GM19099 (cell line): ENCODE results near the gene PTPRK.

Source experiments
- POLR2A ChIP-seq: IDR thresholded peaks from 3 replicates; pipeline ENCODE4 v1.6.1; 2011; ENCODE audit warnings: low read depth; ENCODE audit not compliant: insufficient read length; ENCODE audit errors: extremely low read depth

Gene PTPRK

GRCh38 chr6:128483472-128484135 lies 36.8 kb downstream of the PTPRK start:
- TF ChIP-seq POLR2A, result no peak

DNA sequence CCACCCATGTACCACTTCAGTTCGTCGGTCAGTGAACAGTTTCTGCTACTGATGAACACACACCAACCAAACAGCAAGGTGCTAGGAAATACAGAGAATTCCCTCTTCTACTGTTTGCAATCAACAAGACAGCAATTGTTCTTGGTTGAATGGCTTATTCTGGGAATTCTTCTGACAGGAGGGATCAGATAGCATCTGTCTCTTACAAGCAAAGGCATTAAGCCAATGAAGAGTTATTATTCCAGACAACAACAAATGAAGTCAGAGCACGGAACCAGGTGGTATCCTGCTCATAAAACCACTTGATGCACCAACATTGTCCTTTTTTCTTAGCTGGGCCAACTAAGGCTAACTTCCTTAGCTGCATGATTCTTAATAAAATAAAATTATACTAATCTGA lies 37.8 kb downstream of the PTPRK start:
- TF ChIP-seq POLR2A, result no peak

- TF ChIP-seq POLR2A, result no peak
These were observed 40.4 kb downstream of the PTPRK start for GRCh38 chr6:128479991-128480390.

- no peak for TF ChIP-seq POLR2A
These were observed 41.2 kb downstream of the PTPRK start for GRCh38 chr6:128479048-128479666.

DNA sequence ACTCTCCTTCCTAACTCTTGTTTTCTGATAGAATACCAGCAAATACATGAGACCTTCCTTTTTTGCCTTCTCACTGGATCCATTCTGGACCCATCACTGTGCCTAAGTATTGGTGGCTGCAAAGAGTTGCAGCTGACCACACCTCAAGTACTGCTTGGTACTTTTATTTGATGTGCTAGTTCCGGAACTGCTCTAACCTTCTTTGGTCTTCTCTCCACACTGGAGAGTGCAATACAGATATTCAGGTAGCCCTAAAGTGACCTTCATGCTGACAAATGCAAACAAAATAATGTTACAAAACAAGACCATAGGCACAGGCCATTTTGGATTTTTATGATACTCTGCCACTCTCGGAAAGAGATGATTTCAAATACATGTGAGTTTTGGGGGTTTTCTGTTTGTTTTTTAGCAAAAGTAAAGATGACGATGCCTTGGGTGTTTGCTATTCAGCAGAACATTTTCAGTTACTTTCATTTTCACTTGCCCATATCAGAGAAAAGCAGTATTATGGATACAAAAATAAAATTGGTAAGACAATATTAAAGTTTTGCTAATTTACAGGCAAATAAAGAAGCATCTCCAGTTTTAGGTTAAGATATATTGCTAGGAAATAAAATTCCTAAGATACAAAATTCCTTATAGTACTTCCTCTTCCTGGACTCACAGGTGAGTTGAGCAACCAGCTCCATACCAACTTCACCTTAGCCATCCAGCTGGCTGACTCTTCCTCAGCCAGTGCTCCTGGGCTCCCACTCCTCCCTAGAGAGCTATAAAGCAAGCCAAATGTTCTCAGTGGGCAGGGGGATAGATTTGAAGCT lies 42.0 kb downstream of the PTPRK start:
- no peak for TF ChIP-seq POLR2A

- no peak for TF ChIP-seq POLR2A
These were observed 45.5 kb downstream of the PTPRK start for GRCh38 chr6:128474933-128475332.

DNA sequence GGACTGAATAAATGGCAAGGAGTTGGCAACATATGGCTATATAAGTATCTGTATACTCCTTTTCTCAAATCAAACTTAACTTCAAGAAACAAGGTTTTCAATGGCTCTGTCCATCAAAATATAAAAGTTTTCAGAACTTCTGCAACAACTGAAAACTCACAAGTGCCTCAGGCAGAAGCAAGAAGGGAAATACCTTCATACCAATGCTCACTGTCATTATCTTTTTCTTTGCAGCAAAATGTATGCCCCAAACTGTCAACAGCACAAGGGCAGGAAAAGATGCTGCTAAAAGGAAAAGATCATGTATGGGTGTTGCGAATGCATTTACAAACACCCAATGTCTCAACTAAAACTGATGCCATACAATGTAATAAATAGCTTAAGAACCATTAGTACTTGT lies 45.9 kb downstream of the PTPRK start:
- TF ChIP-seq POLR2A, result no peak

- TF ChIP-seq POLR2A, result no peak
These were observed 48.5 kb downstream of the PTPRK start for GRCh38 chr6:128471907-128472306.

DNA sequence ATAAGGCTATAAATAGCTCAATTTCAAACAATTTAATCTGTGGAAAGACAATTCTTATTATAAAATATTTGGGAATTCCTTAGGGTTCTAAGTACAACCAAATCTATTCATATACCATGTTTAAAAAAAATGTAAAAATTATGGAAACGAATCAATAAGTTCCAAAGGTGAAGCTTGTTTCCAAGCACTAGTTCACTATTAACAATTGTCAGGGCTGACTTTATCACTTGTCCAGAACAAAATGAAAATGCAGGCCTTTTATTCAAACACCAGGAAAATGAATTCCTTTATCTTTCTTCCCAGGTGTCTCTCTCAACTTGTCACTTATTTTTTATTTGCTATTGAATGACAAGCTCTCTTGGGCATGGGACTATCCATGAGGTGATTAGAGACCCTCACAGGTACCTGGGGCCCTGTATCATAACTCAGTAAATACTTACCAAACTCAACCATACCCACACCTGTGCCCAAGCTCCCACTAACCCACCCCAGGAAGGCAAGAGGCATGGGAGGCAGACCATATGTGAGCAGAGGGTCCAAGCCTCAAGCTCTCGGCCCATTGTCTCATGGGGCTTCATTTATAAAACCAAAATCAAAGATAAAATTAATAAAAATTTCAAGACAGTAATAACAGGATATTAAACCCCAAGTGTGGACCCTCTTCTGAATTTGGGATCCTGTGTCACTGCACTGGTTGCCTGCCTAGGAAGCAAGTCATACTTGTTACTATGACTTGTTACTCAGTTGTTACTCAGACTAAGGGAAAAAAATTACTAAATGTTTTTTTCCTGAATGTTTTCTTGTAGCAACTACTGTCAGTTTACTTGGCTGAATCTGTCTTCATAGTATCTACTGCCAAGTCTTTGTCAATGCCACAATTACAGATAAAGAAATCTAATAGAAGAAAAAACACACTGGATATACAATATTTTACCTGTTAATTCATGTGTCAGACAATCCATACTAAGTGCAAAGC lies 54.7 kb downstream of the PTPRK start:
- no peak for TF ChIP-seq POLR2A

DNA sequence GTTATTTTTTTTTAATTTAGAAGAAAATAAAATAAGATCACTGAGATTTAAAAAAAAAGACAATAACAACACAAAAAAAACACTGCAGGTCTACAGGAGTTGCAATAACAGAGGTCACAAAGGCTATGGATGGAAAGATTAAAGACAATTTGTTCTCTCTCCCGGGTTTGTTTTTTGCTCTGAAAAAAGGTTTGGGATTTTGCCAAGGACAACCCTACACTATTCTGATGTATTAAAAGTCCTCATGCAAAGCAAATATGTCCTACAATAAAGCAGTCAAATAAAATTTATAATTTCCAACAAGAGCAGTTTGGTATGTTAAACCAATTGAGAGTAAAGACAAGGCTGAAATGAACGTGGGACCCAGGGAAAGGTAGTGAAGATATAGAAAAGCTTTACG lies 55.6 kb downstream of the PTPRK start:
- TF ChIP-seq POLR2A, result no peak

GRCh38 chr6:128463942-128464341 lies 56.5 kb downstream of the PTPRK start:
- no peak for TF ChIP-seq POLR2A

DNA sequence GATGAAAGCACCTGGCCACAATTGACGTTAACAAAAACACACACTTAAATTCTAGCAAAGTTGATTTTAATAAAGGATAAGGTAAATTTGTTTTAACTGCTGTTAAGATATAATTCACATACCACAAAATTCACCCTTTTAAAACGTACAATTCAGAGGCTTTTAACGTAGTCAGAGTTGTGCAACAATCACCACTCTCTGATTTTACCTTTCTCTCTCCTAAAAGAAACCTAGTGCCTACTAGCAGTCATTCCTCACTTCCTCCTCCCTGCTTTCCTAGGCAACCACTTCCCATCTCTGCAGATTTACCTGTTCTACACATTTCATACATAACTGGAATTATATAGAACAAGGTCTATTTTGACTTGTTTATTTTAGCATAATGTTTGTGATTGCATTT lies 58.9 kb downstream of the PTPRK start:
- TF ChIP-seq POLR2A, result no peak

DNA sequence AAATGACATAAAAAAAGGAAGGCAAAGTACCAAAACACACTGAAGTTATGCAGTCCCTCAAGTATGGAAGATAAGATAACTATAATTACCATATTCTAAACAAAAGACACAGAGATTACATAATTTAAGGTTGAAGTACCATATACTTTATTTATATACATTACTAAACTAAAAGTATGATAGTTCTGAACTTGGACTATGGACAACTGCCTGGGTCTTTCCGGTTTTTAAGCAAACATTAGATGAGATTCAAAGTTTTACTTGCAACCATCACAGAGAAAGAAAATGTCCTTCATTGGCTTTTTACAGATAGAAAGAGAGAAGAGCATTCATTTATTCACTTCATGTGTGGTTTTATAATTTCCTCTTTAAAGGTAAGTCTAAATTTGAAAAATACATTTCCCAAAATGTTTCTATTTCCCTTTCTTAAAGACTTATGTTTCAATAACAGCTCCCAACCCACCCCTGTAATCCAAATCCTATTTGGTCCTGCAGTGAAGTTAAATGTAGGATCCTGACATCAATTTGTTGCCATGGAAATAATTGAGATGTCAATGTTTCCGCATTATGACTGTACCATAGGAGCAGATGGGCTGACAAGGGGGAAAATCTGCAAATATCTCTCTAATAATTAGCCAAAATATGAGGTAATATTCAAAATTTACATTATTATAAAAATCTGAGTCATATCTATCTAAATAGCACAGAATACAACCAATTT lies 63.7 kb downstream of the PTPRK start:
- no peak for TF ChIP-seq POLR2A

- TF ChIP-seq POLR2A, result no peak
These were observed 64.4 kb downstream of the PTPRK start for GRCh38 chr6:128455959-128456358.
